Measurements from ENCODE around the gene PAX1.

Gene PAX1

DNA sequence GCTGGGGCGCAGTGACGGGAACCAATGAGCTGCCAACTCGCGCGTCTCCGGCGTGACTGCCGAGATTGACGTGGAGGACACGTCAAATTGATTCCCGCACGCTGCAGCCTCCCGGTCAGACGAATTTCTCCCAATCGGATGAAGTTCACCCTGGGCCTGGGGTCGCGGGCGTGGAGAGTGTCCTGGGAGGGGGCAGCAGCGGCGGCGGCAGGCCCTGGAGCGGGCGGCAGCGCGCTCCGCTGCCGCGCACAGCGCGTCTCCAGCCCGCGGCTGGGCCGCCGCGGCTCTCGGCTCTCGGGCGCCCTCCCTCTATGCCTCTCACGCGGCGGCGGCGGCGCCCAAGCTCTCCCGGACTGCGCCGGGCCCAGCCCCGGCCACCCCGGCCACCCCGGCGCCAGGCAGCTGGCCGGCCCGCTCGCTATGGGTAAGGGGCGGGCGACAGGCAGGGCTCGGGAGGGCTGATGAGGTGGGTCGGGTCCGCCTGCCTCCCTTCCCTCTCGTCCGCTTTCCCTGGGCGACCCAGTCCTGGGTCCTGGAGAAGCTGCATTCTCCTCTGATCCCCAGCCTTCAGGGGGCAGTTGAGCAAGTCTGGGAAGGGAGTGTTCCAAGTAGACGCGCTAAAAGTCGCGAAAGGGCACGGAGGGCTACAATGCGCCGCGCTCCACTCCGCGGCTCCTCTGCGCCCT is at the start of gene PAX1:
TSS of gene PAX1 (plus strand) at position 90 of the 686 bp plus-strand sequence. CDS start at position 139, 49 bp downstream.
- DNase-seq: no peak

DNA sequence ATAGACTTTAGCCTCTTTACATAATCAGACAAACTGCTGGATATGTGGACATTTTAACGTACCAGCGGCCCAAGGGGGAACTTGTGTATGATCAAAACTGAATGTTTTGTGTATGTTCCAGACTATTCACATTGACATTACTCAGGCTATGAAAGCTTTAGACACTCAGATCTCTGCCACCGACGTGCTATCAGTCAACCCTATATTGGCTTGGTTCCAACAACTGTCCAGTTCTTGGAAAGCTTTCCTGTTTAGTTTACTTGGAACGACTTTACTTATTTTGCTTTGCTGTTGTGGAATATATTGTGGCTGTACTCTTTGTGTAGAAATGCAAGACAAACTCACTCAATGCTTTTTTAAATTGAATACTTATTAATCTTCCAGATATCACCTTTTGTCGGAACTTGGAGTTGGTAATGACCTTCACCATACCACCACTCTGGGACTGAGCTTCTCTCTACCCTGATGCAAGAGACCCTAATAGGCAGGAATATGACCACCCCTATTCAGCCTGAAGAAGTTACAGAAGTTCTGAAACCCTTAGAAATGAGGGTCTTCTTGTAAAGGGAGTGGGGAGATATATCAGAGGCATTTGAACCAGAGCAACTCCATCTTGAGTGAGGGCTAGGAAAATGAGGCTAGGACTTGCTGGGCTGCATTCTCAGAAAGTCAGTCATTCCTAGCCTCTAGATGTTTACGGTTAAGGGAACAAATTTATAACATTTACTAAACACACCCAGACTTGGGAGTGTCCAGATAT is 49.0 kb upstream of the PAX1 start:
- no peak for DNase-seq

DNA sequence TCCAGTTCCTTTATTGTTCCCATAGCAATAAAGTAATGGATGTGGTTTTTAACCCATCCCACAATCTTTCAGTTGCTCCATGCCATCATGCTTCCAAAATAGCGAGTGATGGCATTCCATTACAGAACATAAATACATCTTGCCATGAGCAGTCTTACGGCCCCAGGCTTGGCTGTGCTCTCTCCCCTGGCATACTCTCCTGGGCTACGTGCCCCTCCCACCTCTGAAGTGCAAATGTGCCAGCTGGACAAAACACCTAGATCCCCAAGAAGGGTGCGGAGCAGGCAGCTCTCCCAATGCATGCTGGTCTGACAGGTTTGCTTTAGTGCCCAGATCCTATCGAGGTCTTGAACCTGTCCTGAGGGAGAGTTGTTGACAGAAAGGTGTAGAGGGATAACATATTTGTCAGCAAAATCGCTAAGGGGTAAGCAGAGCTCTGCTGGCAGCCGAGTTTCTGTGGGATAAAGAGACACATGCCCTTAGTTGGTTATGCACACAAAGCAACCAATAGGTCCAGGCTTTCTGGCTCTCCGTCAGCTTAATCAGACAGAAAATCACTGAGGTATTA is 43.9 kb upstream of the PAX1 start:
- DNase-seq: no peak

DNA sequence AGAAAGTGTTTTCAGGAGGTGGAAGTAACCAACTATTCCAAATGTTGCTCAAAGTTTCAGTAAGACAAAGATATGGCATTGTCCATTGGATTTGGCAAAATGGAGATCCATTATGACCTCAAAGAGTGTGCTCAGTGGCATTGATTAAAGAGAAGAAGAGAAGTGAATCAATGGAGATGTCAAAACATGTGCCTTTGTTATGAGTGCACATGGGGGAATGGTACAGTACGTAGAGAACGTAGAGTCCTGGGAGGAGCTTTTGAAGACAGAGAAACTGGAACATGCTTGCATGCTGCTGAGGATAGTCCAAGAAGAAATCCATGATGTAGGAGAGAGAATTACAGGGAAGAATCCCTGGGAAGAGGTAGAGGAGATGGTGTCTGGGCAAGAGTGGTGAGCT is 42.0 kb upstream of the PAX1 start:
- no peak for DNase-seq

DNA sequence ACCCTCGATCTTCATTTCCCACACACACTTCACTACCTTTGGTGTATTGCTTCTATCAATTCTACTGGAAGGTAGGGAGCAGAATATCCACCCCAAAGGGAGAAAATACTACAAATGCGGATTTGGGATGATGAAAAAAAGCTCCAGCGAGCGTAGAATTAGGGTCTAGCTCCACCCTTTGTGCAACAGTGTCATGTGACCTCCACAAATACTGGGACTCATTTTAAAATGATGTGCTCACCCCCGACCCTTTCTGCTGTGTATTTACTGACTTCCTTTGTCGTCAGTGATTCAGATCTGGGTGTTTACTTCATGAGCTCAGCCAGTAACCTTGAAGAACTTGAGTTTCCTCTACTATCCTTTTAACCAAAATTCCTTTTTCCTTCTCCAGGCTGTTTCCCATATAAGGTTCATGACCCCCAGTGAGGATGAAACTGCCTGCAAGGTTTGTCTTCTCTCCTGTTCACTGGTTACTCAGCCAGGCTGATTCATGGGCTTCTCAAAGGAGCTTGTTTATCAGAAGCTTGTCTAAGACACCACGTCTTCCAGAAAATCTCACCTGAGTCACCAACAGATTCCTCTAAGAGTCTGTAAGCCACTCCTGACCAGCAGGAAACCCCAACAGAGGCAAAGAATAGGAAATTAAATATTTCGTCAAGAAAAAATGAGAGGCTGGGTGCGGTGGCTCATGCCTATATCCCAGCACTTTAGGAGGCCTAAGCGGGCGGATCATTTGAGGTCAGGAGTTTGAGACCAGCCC is 39.6 kb upstream of the PAX1 start:
- DNase-seq: no peak

DNA sequence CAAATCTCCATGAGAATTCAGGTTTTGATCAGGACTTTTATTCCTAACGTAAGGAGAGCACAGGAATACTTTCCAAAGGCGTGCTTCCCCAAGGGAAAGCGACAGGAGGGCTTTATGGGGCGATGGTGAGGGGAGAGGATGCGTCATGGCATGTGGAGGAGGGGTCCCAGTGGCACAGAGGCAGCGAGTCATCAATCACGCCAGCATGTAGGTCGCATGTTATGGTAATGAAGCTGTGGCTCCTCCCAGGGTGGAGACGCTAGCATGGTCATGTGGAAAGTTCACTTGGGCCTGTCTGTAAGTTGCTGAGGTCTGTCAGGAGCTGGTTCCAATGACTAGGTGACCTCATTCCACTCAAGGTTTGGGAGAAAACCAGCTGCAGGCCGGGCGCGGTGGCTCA is 35.3 kb upstream of the PAX1 start:
- DNase-seq: no peak

DNA sequence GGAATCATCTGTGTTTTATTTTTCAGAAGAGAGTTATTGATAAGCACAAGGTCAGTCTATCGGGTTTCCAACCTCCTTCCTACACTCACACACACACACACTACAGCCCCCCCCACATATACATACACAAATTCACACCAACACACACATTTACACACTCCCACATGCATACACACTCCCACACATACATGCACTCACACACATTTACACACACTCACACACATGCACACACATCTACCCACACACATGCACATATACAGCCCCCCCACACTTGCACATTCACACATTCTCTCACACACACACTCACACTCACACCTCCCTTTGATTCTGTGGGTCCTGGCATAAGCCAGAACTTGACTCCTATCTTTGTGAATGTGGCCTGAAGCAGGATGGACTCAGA is 34.5 kb upstream of the PAX1 start:
- no peak for DNase-seq

DNA sequence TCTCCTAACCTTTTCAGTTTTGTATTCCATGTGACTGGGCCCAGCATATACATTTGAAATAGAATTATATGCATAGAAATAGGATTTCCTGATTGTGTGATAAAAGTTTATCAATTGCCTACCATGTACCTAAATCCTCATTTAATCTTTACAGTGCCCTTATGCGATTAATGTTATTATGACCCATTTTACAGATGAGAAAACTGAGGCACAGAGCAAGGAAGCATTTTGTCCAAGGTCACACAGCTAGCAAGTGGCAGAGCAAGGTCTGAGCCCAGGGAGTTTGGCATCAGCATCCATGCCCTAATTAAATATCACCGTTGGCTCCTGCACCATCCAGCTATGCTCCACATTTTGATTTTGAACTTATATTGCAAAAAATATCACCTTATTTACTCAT is 28.2 kb upstream of the PAX1 start:
- DNase-seq: no peak

DNA sequence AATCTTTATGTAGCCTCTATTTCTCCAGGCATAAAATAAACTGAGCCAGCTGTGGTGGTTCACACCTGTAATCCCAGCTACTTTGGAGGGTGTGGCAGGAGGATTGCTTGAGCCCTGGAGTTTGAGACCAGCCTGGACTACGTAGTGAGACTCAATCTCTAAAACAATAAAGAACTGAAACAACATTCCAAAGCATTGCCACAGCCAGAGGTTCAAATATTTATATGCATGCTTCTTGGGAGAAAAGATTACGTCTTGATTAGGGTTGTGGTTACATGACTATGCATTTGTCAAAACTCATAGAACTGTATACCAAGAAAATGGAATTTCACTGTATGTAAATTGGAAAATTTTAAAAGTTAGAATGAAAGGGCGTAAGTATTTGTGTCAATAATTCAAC is 27.7 kb upstream of the PAX1 start:
- no peak for DNase-seq

DNA sequence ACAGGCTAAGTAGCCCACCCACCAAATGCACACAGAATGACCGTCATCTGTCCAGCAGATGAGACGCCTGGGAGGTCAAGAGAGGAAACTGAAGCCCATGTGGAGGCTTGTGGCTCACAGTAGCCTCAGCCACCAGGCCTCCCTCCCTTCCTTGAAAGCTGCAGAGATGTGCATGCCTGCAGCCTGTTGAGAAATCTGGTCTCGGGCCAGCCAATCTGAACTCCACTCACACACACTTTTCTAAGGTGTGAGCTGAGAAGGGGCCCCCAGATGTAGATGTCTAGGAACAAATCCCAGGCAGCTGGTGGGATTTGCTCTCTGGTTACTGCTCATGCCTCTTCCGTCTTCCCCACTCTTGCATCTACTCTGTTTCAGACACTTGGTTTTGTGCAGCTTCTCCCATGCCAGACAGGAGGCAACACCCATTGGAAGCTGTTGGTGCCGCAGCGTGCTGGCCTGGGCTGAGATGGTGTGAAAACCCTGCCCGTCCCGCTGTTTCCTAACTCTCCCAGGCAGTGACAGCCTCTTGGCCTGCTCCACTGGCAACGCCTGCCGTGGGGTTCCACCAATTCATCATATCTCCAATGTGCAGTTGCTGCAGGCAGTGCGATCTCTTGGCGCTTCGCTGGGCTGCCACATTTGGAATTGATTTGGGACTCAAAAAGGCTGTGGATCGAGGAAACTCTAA is 24.1 kb upstream of the PAX1 start:
- DNase-seq: no peak

DNA sequence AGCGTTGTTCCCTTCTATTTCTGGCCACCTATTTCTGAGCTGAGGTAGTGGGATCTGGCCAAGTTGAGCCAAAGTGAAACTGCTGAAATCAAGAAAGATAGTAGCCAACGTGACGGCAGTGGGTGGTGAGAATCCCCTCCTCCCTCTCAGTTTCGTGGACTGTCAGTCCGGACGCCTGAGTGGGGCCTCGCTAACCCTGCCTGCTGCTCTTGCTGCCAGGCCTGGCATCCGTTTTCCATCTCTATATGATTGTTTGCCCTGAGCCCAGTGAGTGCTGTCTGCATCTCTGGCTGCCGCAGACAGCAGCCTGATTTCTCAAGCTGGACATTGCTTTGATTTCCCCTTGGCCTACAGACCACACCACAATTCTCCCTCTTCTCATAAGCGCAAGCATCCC is 23.5 kb upstream of the PAX1 start:
- DNase-seq: no peak

DNA sequence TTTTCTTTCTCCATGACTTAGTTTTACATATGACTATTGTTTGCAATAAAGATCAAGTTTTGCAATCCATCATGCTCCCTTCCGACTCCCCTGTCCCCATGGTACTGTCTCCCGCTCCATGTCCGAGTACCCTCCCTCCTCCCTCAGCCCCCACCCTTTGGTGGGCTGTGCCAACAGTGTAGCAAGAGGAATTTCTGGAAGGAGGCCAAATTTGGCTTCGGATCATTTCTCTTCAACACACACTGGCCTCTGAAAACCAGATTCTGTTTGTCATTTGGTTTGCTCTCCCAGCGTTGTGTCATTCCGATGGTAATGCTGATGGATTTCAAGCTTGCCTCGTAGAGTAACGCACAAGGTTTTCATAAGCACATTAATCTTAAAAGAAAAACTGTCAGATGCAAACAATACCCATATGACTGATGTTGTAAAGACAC is 22.9 kb upstream of the PAX1 start:
- no peak for DNase-seq

DNA sequence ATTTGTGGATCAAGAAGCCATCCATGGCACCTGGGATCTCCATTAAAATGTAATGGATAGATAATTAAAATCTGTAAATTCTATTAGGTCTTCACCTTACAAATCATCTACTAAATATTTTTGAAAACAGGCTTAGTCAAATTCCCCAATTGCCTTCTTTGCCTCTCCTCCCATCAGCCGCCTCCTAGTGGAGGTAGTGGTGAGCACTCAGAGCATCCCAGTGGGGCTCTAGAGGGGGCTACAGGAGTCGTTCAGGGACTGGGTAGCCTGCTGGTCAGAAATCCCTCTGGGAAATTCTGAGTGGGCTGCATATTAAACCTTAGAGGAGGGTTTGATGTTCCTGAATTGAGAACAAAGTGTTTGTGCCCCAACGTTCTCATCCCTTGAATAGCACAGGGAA is 20.8 kb upstream of the PAX1 start:
- DNase-seq: no peak

DNA sequence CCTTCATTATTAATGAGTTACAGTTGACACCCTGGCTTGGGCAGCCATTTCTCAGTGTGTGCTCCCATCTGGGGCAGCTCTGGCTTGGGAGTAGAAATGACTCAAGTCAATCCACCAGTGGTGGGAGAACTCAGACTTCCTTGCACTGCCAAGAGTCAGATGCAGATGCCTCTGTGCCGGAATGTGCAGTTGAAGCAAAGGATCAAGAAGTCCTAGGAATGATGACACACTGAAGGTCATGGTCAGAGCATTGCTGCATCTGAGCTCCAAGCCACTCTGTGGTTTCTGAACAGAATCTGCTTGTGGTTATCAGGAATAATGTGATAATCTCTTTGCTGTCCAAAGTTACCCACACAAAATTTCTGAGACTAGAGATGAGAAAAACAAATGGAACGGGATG is 19.5 kb upstream of the PAX1 start:
- DNase-seq: no peak

DNA sequence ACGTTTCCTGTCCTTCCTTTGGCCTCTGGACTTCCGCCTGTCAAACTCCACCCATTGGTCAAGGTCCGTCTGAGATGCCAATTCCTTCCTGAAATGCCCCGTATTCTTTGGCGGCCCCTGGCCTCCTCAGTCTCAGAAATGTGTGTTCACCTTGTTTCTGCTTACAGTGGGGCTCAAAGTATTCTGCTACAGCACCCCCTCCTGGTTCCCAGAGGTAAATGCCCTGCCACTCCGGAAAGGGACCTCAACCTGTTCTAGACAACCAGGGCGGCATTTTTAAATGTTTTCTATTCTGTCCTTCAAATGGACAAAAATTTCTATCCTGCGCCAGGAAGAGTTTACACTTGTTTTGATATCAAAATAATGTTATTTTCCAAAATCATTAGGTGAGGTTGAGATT is 12.1 kb upstream of the PAX1 start:
- DNase-seq: no peak

DNA sequence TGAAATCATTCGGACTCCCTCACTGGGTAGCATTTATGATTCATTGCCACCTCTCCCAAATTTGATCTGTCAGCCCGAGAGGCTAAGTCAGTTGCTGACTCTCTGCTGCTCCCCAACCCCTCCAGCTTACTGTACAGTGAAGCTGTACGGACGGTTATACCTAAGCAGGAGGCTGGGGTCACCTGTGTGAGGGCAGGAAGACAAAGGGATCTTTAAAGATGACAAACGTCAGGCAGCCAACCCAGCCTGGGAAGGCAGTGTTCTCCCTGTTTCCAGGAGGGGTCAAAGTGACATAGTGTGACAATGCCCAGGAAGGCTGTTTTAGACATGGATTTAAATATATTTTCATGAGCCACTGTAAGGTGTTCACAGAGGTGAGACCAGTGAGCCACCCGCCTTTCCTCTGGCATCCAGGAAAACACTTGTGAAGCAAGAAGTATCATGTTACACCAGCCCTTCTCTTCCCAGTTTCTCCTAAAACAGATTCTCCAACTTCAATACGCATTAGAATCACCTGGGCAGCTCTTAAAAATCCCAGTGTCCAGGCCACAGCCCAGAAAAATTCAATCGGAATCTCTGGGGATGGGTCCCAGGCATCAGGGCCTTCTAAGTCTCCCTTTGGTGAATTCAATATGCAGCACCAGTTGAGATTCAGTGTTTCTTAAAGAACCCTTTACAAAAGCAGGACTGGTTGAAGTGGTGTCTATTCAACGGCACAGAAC is 6.8 kb upstream of the PAX1 start:
- no peak for DNase-seq

DNA sequence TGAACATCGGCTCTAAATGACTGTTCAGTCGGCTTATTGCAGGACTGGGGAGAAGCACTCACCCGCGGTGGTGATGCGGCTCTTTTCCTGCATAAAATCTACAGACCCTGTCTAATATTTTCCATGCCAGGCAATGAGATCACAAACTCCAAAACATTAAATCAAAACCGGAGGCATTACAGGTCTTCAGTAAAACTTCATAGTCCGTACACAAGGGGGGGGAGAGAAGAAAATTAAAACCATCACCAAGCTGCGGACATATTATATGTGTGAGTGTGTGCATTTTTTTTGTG is 6.3 kb upstream of the PAX1 start:
- DNase-seq: no peak

DNA sequence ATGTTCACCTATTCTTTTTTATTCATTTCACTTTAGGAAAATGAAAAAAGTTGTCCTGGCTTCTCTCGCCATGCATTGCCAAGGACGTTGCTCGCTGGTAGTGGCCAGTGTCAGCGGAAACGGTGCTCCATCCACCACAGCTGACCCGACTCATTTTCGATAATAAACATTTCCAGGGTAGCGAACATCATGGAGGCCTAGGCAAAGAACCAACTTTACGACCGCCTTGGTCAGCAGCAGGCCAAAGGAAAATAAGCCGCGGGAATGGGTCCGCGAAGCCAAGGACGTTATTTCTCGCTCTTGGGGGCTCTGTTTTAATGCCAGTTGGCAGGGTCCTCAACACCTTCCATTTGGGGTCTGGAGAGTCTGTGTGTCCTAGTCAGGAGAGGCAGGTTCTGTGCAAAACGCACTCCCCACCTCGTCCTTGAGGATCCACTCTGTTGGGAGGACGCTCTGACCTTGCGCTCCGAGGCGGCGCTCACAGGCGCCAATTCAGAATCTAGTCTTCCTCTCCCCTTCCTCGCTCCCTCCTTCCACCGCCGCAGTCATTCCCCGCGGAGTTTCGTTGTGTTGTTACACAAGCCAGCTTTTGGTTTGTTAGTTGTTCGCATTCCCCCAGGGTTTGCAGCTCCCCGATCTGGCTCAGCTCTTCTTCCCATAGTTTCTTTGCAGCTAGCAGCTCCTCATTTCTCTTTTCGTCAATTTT is 4.1 kb upstream of the PAX1 start:
- no peak for DNase-seq

DNA sequence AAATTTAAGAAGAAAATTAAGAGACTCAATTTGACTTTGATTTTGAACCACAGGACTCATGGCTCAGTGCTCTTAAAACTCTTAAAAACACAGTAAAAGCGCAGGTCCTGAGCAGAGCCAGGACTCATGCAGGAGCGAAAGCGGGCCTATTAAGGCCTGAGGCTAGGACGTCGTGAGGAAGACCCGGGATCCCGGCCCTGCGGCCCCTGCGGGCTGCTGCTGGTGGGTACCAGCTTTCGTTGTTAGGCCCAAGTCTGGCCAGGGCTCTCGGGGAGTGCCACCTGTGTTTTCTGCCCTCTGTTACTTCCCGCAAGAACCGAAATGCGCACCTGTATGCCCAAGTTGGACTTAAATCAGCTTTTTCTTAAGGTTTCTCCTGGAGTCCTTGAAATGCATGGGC is 3.4 kb upstream of the PAX1 start:
- DNase-seq: no peak

DNA sequence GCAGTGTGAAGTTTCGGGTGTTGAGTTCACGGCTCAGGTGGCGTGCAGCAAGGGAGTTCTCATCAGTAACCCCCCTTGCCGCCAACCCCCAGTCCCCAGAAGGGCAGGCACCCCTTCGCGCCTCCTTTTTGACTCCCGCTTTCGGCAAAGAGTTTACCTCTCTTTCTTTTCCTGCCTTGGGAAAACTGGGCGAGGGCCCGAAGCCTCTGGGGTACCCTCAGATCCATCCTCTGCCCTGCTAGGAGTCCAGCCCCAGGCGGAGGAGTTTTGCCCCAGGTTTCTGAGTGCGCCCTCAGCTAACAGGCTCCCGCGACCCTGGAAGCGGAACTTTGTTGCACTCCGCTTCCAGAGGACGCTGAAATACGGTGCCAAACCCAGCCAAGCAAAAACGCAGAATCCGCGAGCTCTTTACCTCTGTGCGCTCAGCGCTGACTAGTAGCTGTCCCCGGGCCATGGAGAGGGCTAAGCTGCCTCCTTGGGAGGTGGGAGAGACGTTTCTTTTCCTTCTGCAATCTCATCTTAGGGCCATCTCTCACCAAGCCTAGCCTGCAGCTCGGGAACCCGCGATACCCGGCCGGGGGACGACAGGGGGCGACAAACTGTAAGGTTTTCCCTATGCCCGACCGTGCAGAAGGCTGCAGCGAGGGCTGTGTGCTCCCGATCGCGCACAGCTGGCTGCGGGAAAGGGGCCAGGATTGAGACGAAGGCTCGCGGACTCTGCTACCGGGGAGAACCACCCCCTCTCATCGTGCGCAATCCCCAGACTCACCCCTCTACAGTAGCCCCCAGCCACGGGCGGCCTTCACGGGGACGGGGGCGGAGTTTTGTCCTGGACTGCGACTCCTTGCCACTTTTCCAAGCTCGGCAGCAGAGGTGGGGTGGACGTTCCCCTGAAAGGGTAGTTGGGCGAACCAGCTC is 2.7 kb upstream of the PAX1 start:
- DNase-seq: no peak
